CD4-positive, alpha-beta T cell treated with Interleukin-4 for 1 hour (primary cell): ENCODE measurements around the gene TMEM178B.
"Not testable (repeated sequence)": the region's sequence is repeated elsewhere in the genome, so short reads cannot be mapped to it uniquely, and the experiment has no call there.

ENCODE experiments used
- DNase-seq, 2 donors: peaks; one replicate each; pipeline ENCODE4 v3.0.0-alpha.2; 2020 to 2022

TMEM178B gene

GRCh38 chr7:141397236-141398163 lies 323.6 kb downstream of the TMEM178B start:
- no peak for DNase-seq

- DNase-seq: no peak
These were observed 326.5 kb downstream of the TMEM178B start for GRCh38 chr7:141400356-141400755.

- DNase-seq: no peak
These were observed 328.6 kb downstream of the TMEM178B start for GRCh38 chr7:141402277-141402996.

GRCh38 chr7:141403846-141404245 lies 330.0 kb downstream of the TMEM178B start:
- not testable (repeated sequence) for DNase-seq

- DNase-seq: no peak
These were observed 332.5 kb downstream of the TMEM178B start for GRCh38 chr7:141406347-141406746.

GRCh38 chr7:141407893-141408292 lies 334.0 kb downstream of the TMEM178B start:
- no peak for DNase-seq

GRCh38 chr7:141408440-141408839 lies 334.6 kb downstream of the TMEM178B start:
- no peak for DNase-seq

- DNase-seq: no peak
These were observed 335.4 kb downstream of the TMEM178B start for GRCh38 chr7:141409219-141409618.

GRCh38 chr7:141409801-141410329 lies 336.0 kb downstream of the TMEM178B start:
- DNase-seq: no peak

GRCh38 chr7:141410353-141411000 lies 336.6 kb downstream of the TMEM178B start:
- DNase-seq: no peak

GRCh38 chr7:141411133-141411532 lies 337.3 kb downstream of the TMEM178B start:
- DNase-seq: no peak

- no peak for DNase-seq
These were observed 342.1 kb downstream of the TMEM178B start for GRCh38 chr7:141415999-141416398.

- no peak for DNase-seq
These were observed 342.9 kb downstream of the TMEM178B start for GRCh38 chr7:141416650-141417270.

- no peak for DNase-seq
These were observed 343.6 kb downstream of the TMEM178B start for GRCh38 chr7:141417506-141417905.

- no peak for DNase-seq
These were observed 344.2 kb downstream of the TMEM178B start for GRCh38 chr7:141418066-141418465.

- DNase-seq: no peak
These were observed 347.4 kb downstream of the TMEM178B start for GRCh38 chr7:141421306-141421705.

GRCh38 chr7:141427134-141427533 lies 353.3 kb downstream of the TMEM178B start:
- no peak for DNase-seq

GRCh38 chr7:141430455-141431139 lies 356.7 kb downstream of the TMEM178B start:
- no peak for DNase-seq

- DNase-seq: no peak
These were observed 357.2 kb downstream of the TMEM178B start for GRCh38 chr7:141431140-141431479.

- DNase-seq: no peak
These were observed 357.8 kb downstream of the TMEM178B start for GRCh38 chr7:141431711-141432110.

- no peak for DNase-seq
These were observed 359.8 kb downstream of the TMEM178B start for GRCh38 chr7:141433698-141434097.

- DNase-seq: no peak
These were observed 362.3 kb downstream of the TMEM178B start for GRCh38 chr7:141436139-141436538.
